Measurements from ENCODE around the gene ZNF329. TPM values are rescaled to one million over a fixed set of nuclear protein-coding genes. Genes with fewer than 3 reads are reported as not detected.

Gene ZNF329
- polyA plus RNA-seq, 1 experiment = 5.5 TPM

GRCh38 chr19:58097781-58098681 is 52.6 kb downstream of the ZNF329 start, which contains the start of gene ZSCAN18:
ZSCAN18 (minus strand) TSS chr19:58098231; CDS start chr19:58090267, 7,964 bp downstream.
- POLR2A ChIA-PET = no interaction called here
- Histone ChIP-seq H3K27me3 (ENCODE audit: control insufficient read depth, insufficient read depth, low read length) (no peaks in the 10 kb centered on the region), H3K36me3 (ENCODE audit: control insufficient read depth, insufficient read depth, low read length) (no peaks in the 10 kb centered on the region)

GRCh38 chr19:58097349-58097748 is 53.2 kb downstream of the ZNF329 start:
- H3K36me3 ChIP-seq (ENCODE audit: control insufficient read depth, insufficient read depth, low read length) = no peaks in the 10 kb centered on the region
- H3K27me3 ChIP-seq (ENCODE audit: control insufficient read depth, insufficient read depth, low read length) = no peaks in the 10 kb centered on the region
- CTCF ChIA-PET = no interaction called here
- H3K4me3 ChIP-seq (ENCODE audit: low read depth, low read length) = peak overlapping the region; percentile 68
- POLR2A ChIA-PET = no interaction called here
- no peak for DNase-seq (ENCODE audit: low read depth)
- no peak for TF ChIP-seq CTCF (IDR thresholded peaks at IDR 0.05; ENCODE audit: insufficient read depth, low read depth, low read length)

More at GRCh38 chr19:58097781-58098681, 52.6 kb downstream of the ZNF329 start, which contains the start of gene ZSCAN18:
- DNase-seq (ENCODE audit: low read depth) = peak; percentile 71
- H3K4me3 ChIP-seq (ENCODE audit: low read depth, low read length) = peak within 1 kb of the TSS; percentile 68
- CTCF ChIA-PET = no interaction called here
- TF ChIP-seq CTCF (IDR thresholded peaks at IDR 0.05; ENCODE audit: insufficient read depth, low read depth, low read length) = no peak

- Histone ChIP-seq H3K36me3 (ENCODE audit: control insufficient read depth, insufficient read depth, low read length) (no peaks in the 10 kb centered on the region), H3K4me3 (ENCODE audit: low read depth, low read length) (no peak overlapping the region), H3K27me3 (ENCODE audit: control insufficient read depth, insufficient read depth, low read length) (no peaks in the 10 kb centered on the region)
- ChIA-PET CTCF (no interaction called here), POLR2A (no interaction called here)
- no peak for DNase-seq (ENCODE audit: low read depth)
- no peak for TF ChIP-seq CTCF (IDR thresholded peaks at IDR 0.05; ENCODE audit: insufficient read depth, low read depth, low read length)
Observed at GRCh38 chr19:58096884-58097283, 53.7 kb downstream of the ZNF329 start.

GRCh38 chr19:58095328-58095727 is 55.3 kb downstream of the ZNF329 start:
- TF ChIP-seq CTCF (IDR thresholded peaks at IDR 0.05; ENCODE audit: insufficient read depth, low read depth, low read length) = no peak
- ChIA-PET CTCF (no interaction called here), POLR2A (no interaction called here)
- Histone ChIP-seq H3K4me3 (ENCODE audit: low read depth, low read length) (no peak overlapping the region), H3K36me3 (ENCODE audit: control insufficient read depth, insufficient read depth, low read length) (no peaks in the 10 kb centered on the region), H3K27me3 (ENCODE audit: control insufficient read depth, insufficient read depth, low read length) (no peaks in the 10 kb centered on the region)
- no peak for DNase-seq (ENCODE audit: low read depth)

GRCh38 chr19:58093071-58093470 is 57.5 kb downstream of the ZNF329 start:
- DNase-seq (ENCODE audit: low read depth) = no peak
- H3K36me3 ChIP-seq (ENCODE audit: control insufficient read depth, insufficient read depth, low read length) = no peaks in the 10 kb centered on the region; the same call in 1 of the 2 replicates
- no peaks in the 10 kb centered on the region for H3K27me3 ChIP-seq (ENCODE audit: control insufficient read depth, insufficient read depth, low read length)
- no peak overlapping the region for H3K4me3 ChIP-seq (ENCODE audit: low read depth, low read length)
- no peak for TF ChIP-seq CTCF (IDR thresholded peaks at IDR 0.05; ENCODE audit: insufficient read depth, low read depth, low read length)
- ChIA-PET POLR2A (no interaction called here), CTCF (interaction anchor here (0.6 kb wide), 1 partner anchor 394 kb away, joined by 3 read pairs; no protein-coding TSS in a partner anchor)

Data from BJ (cell line).